Spleen (tissue), 7 donors: Measurements from ENCODE around the gene PXDN.

Source experiments
- POLR2A ChIP-seq, 3 donors: fragments of 450-650 bp; IDR thresholded peaks; one replicate each; pipeline ENCODE4 v1.5.1; 2017; ENCODE audit warnings: antibody characterized with exemption in 3 of 3, mild to moderate bottlenecking in 1 of 3
- POLR2AphosphoS5 ChIP-seq, 3 donors: sonication (generic); formaldehyde crosslinking; IDR thresholded peaks; one replicate each; pipeline ENCODE4 v1.5.1; 2017; ENCODE audit warnings: antibody characterized with exemption in 3 of 3
- TF ChIP-seq, protein P1 (sequence below), 11 experiments: fragments of 200-600 bp in 7 of 11; fragments of 450-650 bp in 4 of 11; sonication (generic) in 4 of 11; IDR thresholded peaks in 8 of 11; conservative IDR thresholded peaks in 3 of 11; 1 replicate in 7 of 11; 2 replicates in 4 of 11; pipeline versions ENCODE4 v1.4.0 to v1.8.0; 2016 to 2021; ENCODE audit warnings: antibody characterized with exemption in 11 of 11, inconsistent platforms in 4 of 11, mild to moderate bottlenecking in 1 of 11
- donor health status: DM: no; HTN: no; CAD: no; lungs with moderate emphysema.
- donor health status: DM: no; HTN: no; CAD: no.
- donor health status: DM: no; HTN: no; CAD: no.

- TF ChIP-seq, protein P1, sequence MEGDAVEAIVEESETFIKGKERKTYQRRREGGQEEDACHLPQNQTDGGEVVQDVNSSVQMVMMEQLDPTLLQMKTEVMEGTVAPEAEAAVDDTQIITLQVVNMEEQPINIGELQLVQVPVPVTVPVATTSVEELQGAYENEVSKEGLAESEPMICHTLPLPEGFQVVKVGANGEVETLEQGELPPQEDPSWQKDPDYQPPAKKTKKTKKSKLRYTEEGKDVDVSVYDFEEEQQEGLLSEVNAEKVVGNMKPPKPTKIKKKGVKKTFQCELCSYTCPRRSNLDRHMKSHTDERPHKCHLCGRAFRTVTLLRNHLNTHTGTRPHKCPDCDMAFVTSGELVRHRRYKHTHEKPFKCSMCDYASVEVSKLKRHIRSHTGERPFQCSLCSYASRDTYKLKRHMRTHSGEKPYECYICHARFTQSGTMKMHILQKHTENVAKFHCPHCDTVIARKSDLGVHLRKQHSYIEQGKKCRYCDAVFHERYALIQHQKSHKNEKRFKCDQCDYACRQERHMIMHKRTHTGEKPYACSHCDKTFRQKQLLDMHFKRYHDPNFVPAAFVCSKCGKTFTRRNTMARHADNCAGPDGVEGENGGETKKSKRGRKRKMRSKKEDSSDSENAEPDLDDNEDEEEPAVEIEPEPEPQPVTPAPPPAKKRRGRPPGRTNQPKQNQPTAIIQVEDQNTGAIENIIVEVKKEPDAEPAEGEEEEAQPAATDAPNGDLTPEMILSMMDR (IDR thresholded peaks at IDR 0.05 in 8 of 11, conservative IDR thresholded peaks at IDR 0.05 in 3 of 11) = no peak
- no peak for TF ChIP-seq POLR2A (IDR thresholded peaks at IDR 0.05)
- no peak for TF ChIP-seq POLR2AphosphoS5 (IDR thresholded peaks at IDR 0.05)
These were observed 88.9 kb downstream of the PXDN start for GRCh38 chr2:1655461-1655860.
